ENCODE results near the gene PRXL2C. TPM values are rescaled to one million over a fixed set of nuclear protein-coding genes. Genes with fewer than 3 reads are reported as not detected.

Gene PRXL2C
- total RNA-seq, 2 experiments from 2014 or later, result not detected

GRCh38 chr9:96596601-96597111 lies 58.5 kb downstream of the PRXL2C start:
- ChIA-PET POLR2A (interaction anchor here (0.6 to 0.7 kb wide), 3 partner anchors 27 to 229 kb away, joined by 3 to 5 read pairs (median 4); no protein-coding TSS in a partner anchor), CTCF (ENCODE audit: unreplicated experiment) (no interaction called here)
- no peak overlapping the region for H3K4me2 ChIP-seq (ENCODE audit: low read length)
- BruUV-seq (replicated peaks), result no TSS peak
- no peak overlapping the region for H3K4me3 ChIP-seq (ENCODE audit: low read depth, low read length, poor library complexity, severe bottlenecking)
- H3K79me2 ChIP-seq (ENCODE audit: insufficient read depth, low read depth, low read length), result no peaks in the 10 kb centered on the region
- H3K36me3 ChIP-seq (ENCODE audit: insufficient read depth, low read length), result no peaks in the 10 kb centered on the region
- intact Hi-C loops (cut with micrococcal nuclease; ENCODE audit: unreplicated experiment), result no loop called here
- H2AFZ ChIP-seq (ENCODE audit: low read length), result no peak overlapping the region
- H3K9me3 ChIP-seq (ENCODE audit: low read length), result no peaks in the 10 kb centered on the region
- H3K9me2 ChIP-seq (ENCODE audit: insufficient read depth, low read length), result no peaks in the 10 kb centered on the region
- no peaks in the 10 kb centered on the region for H3K4me1 ChIP-seq (ENCODE audit: insufficient read depth, low read length, poor library complexity, severe bottlenecking)
- no peak overlapping the region for H3K27ac ChIP-seq (ENCODE audit: low read depth, low read length, poor library complexity, severe bottlenecking)
- DNase-seq (ENCODE audit: low spot score), result no peak
- H4K20me1 ChIP-seq (ENCODE audit: insufficient read depth, low read length), result no peaks in the 10 kb centered on the region
- TF ChIP-seq CTCF (conservative IDR thresholded peaks at IDR 0.05; ENCODE audit: low read length) (no peak), EZH2phosphoT487 (IDR thresholded peaks at IDR 0.05; ENCODE audit: borderline replicate concordance, low read depth, low read length) (no peak)

Other genes with a start within 250 kb of the PRXL2C start
- 33.3 and 35.1 TPM in 2 replicates for gene ZNF367, start 236.9 kb downstream of the PRXL2C start, total RNA-seq (2014; rRNA removed; shearing (Covaris generic))
- gene ZNF367, start 236.9 kb downstream of the PRXL2C start, total RNA-seq (2022), result 24.6 and 31.6 TPM in 2 replicates
- 6.0 and 7.1 TPM in 2 replicates for gene HABP4, start 205.1 kb downstream of the PRXL2C start, total RNA-seq (2014; rRNA removed; shearing (Covaris generic))
- 11.0 and 11.5 TPM in 2 replicates for gene HABP4, start 205.1 kb downstream of the PRXL2C start, total RNA-seq (2022)
- gene CDC14B, start 35.5 kb downstream of the PRXL2C start, total RNA-seq (2014; rRNA removed; shearing (Covaris generic)), result not detected in 2 replicates
- gene CDC14B, start 35.5 kb downstream of the PRXL2C start, total RNA-seq (2022), result 0.27 and 0.44 TPM in 2 replicates
- gene ZNF510, start 122.8 kb upstream of the PRXL2C start, total RNA-seq (2014; rRNA removed; shearing (Covaris generic)), result 13.3 and 13.5 TPM in 2 replicates
- 13.2 and 13.3 TPM in 2 replicates for gene ZNF510, start 122.8 kb upstream of the PRXL2C start, total RNA-seq (2022)
- 8.6 and 14.3 TPM in 2 replicates for gene ZNF782, start 199.2 kb upstream of the PRXL2C start, total RNA-seq (2014; rRNA removed; shearing (Covaris generic))
- gene ZNF782, start 199.2 kb upstream of the PRXL2C start, total RNA-seq (2022), result 10.2 and 11.2 TPM in 2 replicates